HG02840 (cell line): ENCODE results near the gene SYT17.
"Not testable (repeated sequence)": the region's sequence is repeated elsewhere in the genome, so short reads cannot be mapped to it uniquely, and the experiment has no call there.

ENCODE experiments used
- ATAC-seq: cut with Tn5 transposase; IDR thresholded peaks from one replicate; pipeline ENCODE4 v1.9.1; 2021; ENCODE audit warnings: mild to moderate bottlenecking, moderate library complexity, moderate number of reproducible peaks; ENCODE audit not compliant: unreplicated experiment, low FRiP score

The SYT17 gene

DNA sequence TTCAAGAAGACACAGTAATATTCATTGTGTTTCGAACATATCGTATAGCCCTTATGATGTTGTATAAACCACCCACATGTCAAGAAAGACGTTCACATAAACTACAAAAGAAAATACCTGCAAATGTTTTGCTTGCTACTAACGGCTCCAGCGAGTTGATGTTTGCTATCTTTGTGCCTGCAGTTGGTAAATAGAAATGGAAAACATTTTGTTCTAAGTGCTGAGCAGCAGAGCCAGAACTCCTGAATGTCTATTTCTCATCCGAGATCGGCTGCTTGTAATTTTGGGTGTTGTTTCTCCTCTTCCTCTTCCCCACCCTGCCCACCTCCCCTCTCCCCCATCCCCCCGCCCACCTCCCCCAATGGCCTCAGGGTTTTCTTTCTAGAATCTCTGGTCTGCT lies 5.0 kb downstream of the SYT17 start:
- ATAC-seq = no peak

DNA sequence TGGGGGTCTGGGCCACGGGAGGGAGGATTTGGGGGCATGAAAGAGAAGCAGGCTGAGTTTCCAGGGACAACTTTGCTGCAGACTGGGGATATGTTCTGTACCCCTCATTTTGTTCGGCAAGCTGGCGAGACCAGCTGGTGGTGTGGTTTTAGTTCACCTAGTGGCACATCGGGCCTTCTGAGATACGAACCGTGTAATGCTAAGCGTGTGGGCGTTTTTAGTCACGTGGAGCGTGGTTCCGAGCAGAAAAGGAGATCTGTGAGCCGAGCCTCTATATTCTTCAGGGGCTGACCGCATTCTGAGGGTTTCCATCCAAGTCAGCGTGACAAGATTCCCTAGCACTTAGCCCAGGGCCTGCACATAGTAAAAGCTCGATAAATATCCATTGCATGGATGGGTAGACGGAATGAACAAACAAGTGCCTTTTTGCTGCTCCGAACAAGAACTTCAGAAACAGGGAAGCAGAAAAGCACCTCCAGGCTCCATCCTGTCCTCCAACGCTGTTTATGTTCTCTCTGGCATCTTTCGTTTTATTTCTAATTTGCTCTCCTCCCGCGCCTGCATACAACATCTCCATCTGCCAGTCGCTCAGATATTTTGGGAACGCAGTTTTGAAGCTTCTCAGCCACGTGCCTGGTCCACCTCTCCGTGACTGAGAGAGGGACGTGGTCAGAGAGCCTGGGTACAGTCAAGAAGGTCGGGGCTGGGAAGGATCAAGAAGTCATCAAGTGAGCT lies 5.8 kb downstream of the SYT17 start:
- no peak for ATAC-seq

DNA sequence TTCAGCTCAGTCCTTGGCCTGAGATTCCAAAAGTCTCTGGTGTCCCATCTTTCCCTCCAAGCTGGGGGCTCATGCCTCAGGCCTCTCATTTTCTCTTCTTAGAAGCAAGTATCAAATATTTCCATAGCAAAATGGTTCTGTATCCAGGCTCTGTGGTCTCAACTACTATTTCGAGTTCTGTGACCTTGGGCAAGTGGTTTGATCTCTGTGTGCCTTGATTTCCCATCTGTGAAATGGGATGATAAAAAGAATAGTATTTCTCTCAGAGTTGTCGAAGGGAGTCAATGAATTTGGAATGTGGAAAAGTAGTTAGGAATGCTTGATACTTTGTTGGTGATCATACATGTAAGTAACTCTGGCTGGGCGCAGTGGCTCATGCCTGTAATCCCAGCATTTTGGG lies 6.4 kb downstream of the SYT17 start:
- no peak for ATAC-seq

DNA sequence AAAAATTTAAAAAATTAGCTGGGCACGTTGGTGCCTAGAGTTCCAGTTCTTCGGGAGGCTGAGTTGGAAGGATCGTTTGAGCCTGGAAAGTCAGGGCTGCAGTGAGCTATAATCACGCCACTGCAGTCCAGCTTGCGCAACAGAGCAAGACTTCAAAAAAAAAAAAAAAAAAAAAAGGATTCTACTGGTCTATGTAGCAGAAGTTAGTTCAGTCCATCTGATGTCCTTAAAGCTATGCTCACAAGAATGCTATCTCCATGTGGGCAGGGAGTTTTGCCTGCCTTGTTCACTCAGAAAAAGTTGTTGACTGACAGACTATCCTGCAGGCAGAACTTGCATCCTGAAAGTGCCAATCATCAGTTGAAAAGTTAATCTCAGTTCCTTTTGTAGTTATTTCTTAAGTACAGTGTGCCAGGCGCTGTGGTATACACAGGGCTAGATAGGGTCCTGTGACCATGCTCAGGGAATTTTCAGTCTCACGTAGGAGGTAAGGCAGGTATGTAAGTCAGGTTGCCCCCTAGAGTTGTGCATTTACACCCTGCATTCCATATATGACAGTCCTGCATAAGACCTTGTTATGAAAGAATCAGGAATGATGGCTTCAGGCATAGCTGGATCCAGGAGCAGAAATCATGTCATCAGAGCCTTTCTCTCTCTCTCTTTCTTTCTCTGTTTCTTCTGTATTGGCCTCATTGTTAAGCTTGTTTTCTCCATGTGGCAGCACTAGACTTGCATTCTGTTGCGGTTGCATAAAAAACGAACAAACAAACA lies 7.6 kb downstream of the SYT17 start:
- no peak for ATAC-seq

DNA sequence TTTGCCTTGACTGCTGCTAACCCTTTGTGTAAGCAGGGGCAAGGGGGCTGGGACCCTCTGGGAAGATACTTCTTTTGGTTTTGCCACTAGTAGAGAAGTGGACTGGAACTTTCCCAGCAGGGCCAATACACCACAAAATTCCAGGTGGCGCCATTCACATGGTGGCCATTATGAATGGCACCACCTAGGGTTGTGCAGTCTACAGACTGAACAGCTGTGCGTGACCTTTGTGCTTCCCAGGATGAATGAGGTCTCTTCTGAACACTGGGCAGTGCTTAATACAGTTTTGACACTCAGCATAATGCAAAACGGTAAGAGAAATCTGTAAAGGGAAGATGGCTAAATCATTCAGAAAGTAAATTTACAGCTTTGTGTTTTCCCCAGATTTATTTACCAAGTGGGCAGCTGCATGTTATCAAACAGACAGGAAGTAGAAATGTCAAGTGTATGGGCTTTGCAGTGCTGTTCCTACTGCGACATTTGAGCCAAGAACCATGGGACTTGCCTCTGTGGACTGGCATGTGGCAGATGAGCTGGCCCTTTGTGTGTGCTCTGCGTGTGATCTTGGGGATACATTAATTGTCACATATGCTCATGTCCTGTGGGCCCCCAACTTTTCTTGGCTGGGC lies 9.2 kb downstream of the SYT17 start:
- no peak for ATAC-seq

DNA sequence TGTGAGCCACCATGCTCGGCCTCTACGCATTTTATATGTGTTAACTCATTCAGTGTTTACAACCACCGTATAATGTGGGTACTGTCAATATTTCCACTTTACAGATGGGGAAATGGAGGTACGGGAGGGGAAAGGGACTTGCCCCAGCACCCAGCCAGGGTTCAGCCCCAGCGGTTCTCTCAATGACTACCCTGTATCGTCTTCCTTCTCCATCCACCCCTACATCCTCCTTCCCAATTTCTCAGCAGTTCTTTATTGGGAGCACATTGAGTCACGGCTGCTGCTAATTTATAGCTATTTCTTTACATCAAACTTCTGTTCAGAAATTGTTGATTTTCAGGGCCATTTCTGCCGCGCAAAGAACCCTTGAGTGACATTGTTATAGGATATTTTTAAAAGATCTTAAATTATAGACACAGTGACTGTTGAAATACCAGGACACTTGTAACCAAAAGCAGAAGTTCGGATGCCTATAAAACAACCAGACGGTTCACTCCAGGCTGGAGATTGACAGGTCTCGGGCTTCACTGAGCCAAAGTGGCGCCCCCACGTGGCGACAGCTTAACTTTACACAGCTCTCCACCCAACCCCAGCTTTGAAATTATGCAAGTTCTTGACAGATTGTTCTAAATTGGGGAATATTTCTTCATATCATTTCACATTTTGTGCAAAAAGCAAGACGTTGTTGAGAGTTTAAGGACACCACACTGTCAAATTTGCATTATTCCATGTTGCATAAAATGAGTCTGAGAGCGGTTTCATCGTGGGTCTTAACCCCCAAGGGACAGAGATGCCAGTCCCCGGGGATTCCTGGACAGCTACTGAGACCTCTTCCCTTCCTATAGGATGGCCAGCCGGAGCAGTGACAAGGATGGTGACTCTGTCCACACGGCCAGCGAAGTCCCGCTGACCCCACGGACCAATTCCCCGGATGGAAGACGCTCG lies 11.8 kb downstream of the SYT17 start:
- no peak for ATAC-seq

DNA sequence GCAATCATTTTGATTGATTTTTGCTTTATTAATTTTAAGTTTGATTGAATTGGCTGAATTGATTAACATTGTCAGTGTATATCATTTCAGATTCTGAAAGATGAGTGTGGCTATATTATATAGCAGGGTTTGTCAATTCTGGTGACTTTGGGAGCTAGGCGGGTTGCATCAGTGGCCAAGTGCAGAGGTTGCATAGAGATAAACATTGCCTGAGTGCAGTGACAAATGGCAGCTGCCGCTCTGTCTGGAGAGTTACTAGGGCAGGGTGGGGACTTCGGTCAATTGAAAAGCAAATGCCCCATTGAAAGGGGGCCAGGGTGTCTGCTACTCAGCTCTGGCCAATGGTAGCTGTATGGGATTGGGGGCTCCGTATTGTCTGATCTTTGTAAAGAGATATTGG lies 12.7 kb downstream of the SYT17 start:
- ATAC-seq = no peak

DNA sequence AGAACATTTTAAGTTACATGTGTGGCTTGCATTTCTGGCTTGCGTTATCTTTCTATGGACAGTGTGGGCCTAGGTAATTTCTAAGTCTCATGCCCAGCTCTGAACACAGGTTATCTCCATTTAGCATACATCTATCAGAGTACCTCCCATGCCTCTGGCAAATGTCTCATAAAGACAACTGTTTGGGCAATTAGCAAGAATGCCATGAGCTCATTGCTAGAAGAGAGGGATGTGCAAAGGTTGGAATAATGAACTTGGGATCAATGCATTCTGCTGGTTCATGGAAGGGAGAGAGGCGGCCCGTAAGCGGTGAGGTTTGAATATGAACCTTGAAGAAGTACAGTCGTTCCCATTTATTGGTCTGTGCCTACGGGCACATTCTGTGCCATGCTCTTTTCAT lies 14.4 kb downstream of the SYT17 start:
- ATAC-seq = no peak

DNA sequence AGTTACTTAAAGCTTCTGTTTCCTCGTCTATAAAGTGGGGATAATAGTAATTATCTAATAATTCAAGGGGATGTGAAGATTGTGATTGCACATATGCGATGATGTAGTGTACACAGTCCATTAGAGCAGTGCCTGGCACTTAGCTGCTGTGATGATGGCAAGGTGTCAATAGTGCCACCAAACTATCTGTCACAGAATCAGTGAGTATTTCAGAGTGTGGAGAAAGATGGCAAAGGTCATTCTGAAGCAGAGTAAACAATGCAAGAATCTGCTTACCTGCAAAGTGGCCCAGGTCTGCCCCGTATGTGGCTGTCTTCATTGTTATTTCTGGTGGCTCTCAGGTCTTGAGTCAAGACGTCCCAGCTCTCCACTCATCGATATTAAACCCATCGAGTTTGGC lies 15.1 kb downstream of the SYT17 start:
- ATAC-seq = no peak

DNA sequence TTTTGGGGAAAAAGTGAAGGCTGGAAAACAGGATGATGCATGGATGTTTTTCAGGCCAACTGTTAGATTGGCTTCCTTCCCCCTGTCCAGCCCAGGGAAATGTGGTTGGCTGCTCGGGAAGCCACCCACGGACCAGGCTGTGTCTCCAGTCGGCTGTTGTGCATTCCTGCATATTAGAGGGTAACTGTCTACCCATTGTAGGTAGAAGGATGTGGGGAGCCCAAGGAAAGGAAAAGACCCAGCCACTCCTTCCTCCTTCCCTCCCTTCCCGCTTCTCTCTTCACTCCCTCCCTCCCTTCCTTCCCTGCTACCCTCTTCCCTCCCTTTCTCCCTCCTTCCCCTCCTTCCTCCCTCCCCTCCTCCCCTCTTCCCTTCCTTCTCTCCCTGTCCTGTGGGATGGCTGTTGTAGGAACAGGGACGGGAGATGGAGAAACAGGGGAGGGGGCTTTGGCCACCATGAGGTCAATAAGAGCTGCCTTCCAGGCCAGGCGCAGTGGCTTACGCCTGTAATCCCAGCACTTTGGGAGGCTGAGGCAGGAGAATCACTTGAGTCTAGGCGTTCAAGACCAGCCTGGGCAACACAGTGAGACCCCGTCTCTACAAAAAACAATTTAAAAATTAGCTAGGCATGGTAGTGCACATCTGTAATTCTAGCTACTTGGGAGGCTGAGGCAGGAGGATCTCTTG lies 16.9 kb downstream of the SYT17 start:
- no peak for ATAC-seq

DNA sequence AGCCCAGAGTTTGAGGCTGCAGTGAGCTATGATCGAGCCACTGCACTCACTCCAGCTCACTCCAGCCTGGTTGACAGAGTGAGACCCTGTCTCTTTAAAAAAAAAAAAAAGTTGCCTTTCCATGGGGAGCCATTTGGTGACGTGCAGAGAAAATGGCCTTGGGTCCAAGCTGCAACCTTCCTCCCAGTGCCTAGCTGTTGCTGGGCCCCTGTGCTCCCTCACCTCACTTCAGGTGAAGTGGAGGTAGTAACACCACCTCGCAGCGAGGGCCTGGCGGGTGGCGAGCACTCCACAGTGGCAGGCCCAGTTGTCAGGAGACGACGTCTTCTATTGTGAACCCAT lies 17.4 kb downstream of the SYT17 start:
- ATAC-seq = no peak

DNA sequence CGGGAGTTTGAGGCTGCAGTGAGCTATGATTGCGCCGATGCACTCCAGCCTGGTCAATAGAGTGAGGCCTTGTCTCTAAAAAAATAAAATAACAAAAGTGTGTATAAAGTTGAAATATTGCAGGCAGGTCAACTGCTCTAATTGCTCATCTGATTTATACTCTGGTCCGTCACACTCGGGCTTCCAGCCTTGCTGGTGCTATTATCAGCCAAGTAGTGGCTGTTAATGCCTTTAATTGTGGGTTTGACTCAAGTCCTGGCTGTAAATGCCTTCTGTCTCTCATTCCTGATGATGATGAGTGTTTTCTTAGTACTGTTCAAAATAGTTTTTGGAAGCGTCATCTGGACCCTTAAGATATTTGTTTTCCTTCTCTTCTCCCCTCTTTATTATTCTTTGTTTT lies 18.4 kb downstream of the SYT17 start:
- ATAC-seq = no peak

DNA sequence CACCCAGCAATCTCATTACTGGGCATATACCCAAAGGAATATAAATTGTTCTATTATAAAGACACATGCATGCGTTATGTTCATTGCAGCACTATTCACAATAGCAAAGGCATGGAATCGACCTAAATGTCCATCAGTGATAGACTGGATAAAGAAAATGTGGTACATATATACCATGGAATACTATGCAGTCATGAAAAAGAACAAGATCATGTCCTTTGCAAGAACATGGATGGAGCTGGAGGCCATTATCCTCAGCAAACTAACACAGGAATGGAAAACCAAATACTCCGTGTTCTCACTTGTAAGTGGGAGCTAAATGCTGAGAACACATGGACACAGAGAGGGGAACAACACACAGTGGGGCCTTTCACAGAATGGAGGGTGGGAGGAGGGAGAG lies 19.9 kb downstream of the SYT17 start:
- ATAC-seq = not testable (repeated sequence)

DNA sequence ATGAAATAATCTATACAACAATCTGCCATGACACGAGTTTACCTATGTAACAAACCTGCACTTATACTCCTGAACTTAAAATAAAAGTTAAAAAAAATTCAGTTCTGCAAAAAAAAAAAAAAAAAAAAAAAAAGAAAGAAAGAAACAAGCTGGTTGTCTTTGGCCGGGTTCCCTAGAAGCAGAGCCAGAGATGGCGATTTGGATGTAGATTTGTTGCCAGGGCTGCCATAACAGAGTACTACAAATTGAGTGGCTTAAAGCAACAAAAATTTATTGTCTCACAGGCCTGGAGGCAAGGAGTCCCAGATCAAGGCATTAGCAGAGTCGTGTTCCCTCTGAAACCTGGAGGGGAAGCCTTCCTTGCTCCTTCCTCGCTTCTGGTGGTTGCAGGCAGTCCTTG lies 20.4 kb downstream of the SYT17 start:
- ATAC-seq = no peak

DNA sequence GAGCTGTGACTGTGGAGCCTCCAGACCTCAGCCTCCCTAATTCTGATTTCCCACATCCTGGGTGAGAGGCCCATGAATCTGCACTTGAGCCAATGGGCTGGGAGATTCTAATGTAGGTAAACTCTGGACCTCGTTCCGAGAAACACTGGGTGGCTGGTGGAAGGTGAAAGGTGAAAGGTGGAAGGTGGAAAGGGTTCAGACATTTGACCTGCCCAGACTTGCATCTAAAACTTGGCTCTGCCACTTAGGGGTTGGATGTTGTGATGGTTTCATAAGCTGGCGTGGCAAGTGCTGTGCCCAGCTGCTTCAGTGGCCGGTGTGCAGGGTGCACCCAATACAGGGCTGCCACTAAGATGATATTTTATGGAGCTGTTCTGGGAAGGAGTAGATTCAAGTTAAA lies 24.8 kb downstream of the SYT17 start:
- ATAC-seq = no peak

DNA sequence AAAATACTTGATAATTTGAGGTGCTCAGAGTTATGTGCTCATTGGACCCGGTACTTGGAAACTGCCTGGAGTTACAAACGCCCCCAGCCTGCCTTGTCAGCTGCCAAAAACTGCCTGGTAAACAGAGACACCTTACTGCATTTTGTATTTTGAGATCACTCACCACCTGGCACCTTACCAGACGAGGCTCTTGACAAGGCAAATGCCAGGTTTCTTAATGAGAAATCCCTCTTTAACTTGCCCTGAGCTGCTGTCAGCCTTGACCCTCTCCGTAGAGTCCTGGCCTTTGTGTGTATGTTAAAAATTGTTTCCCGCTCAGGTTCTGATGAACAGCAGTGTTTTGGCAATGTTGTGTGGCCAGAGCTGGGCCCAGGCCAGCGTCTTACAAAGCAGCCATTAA lies 28.8 kb downstream of the SYT17 start:
- ATAC-seq = no peak

DNA sequence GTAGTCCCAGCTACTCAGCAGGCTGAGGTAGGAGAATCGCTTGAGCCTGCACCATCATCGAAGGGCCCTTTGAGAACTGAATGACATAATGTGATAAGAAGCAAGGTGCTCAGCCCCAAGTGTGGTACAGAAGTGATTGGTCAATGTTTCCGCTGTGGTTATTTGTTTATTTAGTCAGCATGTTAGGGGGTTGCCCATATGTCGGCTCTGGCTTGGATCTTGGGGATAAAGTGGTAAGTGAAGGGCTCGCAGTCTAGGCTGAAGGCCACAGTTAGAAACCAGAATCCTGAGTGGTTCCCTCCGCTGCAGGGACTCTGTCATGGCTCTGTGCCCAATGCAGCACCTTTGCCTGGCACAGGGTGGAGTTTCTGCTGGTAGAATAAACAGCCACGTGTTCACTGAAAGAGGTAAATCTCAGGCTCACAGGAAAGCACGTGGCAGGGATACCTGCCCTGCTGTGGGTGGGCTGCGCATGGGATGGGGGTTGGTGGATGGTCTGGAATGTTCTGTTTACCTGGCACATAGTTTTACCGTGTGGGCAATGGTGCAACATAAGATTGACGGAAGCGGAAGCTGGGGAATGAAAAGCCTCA lies 35.4 kb downstream of the SYT17 start:
- no peak for ATAC-seq

DNA sequence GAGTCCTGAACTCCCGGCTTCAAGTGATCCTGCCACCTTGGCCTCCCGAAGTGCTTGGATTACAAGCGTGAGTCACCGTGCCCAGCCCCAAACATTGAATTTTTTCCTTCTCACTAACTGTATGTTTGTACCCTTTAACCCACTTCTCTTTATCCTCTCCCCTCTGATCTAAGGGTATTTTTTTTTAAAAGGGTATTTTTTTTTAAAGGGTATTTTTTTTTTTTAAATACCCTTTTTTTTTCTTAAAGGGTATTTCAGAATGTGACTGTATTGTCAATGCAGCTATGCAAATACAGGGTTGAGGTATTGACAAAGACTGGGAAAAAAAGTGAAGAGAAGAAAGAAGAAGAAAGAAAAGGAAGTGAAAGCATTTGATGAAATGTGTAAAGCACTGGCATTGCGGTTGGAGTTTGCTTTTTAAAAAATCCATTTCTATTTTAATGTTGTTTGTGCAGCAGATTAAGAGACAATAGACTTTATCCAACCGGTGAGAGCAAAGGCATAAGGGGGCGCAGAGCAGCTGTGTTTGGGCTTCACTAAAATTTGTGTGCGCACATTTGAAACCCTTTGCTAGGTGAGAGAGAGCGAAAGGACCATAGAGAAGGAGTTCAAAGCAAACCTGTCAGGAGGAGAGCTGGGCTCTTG lies 42.4 kb downstream of the SYT17 start:
- no peak for ATAC-seq

DNA sequence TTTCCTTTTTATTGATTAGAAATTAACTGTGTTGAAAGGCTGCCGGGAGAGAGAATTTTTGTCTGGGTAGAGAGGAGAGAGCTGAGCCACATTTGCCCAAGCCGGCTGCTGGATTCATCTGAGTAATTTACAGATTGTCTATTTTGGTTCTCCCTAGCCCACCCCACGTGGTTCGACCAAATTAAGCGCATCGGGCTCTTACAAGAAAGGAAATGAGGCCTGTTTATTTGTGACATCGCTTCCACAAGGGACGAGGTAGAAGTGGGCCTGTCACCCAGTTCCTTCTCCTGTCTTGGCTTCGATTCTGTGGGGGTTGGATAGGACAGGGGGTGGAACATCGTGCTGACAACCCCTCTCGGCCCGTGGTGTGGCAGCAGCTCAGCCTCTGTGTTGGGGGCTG lies 42.9 kb downstream of the SYT17 start:
- no peak for ATAC-seq
